Neural cell (in vitro differentiated cells): ENCODE measurements around the gene ZCCHC14. TPM values are rescaled to one million over a fixed set of nuclear protein-coding genes. Genes with fewer than 3 reads are reported as not detected.

Source experiments
- H2AFZ ChIP-seq: fragments of 200-600, 300-800 bp; sonication (generic), shearing (Covaris generic); 2 replicates; pipeline ENCODE4 v1.6.0; 2014; ENCODE audit warnings: low read depth, mild to moderate bottlenecking, antibody characterized with exemption, low read length, moderate library complexity
- H3F3A ChIP-seq: fragments of 200-600 bp; shearing (Covaris generic); 2 replicates; pipeline ENCODE4 v1.6.1; 2016; ENCODE audit warnings: mild to moderate bottlenecking, moderate library complexity, mixed read lengths, antibody characterized with exemption, low read length; ENCODE audit not compliant: insufficient read depth, poor library complexity, severe bottlenecking
- H3K27ac ChIP-seq: fragments of 200-600, 300-800 bp; sonication (generic), shearing (Covaris generic); 2 replicates; pipeline ENCODE4 v1.5.1; 2014; ENCODE audit warnings: mild to moderate bottlenecking, low read length, moderate library complexity
- H3K27me3 ChIP-seq: fragments of 300-800, 200-600 bp; sonication (generic), shearing (Covaris generic); 2 replicates; pipeline ENCODE4 v1.6.0; 2014; ENCODE audit warnings: mild to moderate bottlenecking, low read depth, low read length, moderate library complexity; ENCODE audit not compliant: insufficient read depth
- H3K36me3 ChIP-seq: fragments of 300-800, 200-600 bp; sonication (generic), shearing (Covaris generic); 2 replicates; pipeline ENCODE4 v1.5.1; 2014; ENCODE audit warnings: mild to moderate bottlenecking, antibody characterized with exemption, low read length, moderate library complexity; ENCODE audit not compliant: insufficient read depth
- H3K4me2 ChIP-seq: fragments of 300-800, 200-600 bp; sonication (generic), shearing (Covaris generic); 2 replicates; pipeline ENCODE4 v1.6.0; 2014; ENCODE audit warnings: mild to moderate bottlenecking, low read length
- H3K4me3 ChIP-seq: fragments of 300-800, 200-600 bp; sonication (generic), shearing (Covaris generic); 2 replicates; pipeline ENCODE4 v1.5.1; 2014; ENCODE audit warnings: mild to moderate bottlenecking, low read length, moderate library complexity
- H3K79me2 ChIP-seq: fragments of 200-600 bp; shearing (Covaris generic); replicated peaks from 2 replicates; pipeline ENCODE4 v1.6.0; 2014; ENCODE audit warnings: mild to moderate bottlenecking, low read length, moderate library complexity; ENCODE audit not compliant: insufficient read depth
- H3K9ac ChIP-seq: fragments of 300-800, 200-600 bp; sonication (generic), shearing (Covaris generic); 2 replicates; pipeline ENCODE4 v1.6.1; 2016; ENCODE audit warnings: mild to moderate bottlenecking, low read length, mixed read lengths
- H3K9me2 ChIP-seq: fragments of 200-600 bp; shearing (Covaris generic); 2 replicates; pipeline ENCODE4 v1.6.1; 2016; ENCODE audit warnings: mild to moderate bottlenecking, low read length, mixed read lengths; ENCODE audit not compliant: insufficient read depth
- H3K9me3 ChIP-seq: fragments of 200-600, 300-800 bp; sonication (generic), shearing (Covaris generic); 2 replicates; pipeline ENCODE4 v1.6.1; 2016; ENCODE audit warnings: mild to moderate bottlenecking, mixed run types, low read length, moderate library complexity, mixed read lengths
- H4K20me1 ChIP-seq: fragments of 200-600 bp; shearing (Covaris generic); 2 replicates; pipeline ENCODE4 v1.6.1; 2016; ENCODE audit warnings: mild to moderate bottlenecking, mixed run types; ENCODE audit not compliant: insufficient read depth
- EP300 ChIP-seq: fragments of 450-650 bp; conservative IDR thresholded peaks from 2 replicates; pipeline ENCODE4 v1.6.1; 2014; ENCODE audit warnings: antibody characterized with exemption, mild to moderate bottlenecking, moderate library complexity; ENCODE audit not compliant: poor library complexity, severe bottlenecking
- EZH2 ChIP-seq: fragments of 200-600, 300-800 bp; shearing (Covaris generic), sonication (generic); IDR thresholded peaks from 2 replicates; pipeline ENCODE4 v1.6.1; 2014; ENCODE audit warnings: antibody characterized with exemption, low read length, borderline replicate concordance, mild to moderate bottlenecking; ENCODE audit not compliant: insufficient read depth, poor library complexity, severe bottlenecking
- MXI1 ChIP-seq: fragments of 450-650 bp; conservative IDR thresholded peaks from 2 replicates; pipeline ENCODE4 v1.6.1; 2014; ENCODE audit warnings: antibody characterized with exemption, mild to moderate bottlenecking; ENCODE audit not compliant: poor library complexity, severe bottlenecking
- POLR2AphosphoS5 ChIP-seq: IDR thresholded peaks from 2 replicates; pipeline ENCODE4 v1.6.1; 2012
- RAD21 ChIP-seq: fragments of 450-650 bp; conservative IDR thresholded peaks from 2 replicates; pipeline ENCODE4 v1.6.1; 2014; ENCODE audit warnings: antibody characterized with exemption, mild to moderate bottlenecking, moderate library complexity
- SMC3 ChIP-seq: fragments of 450-650 bp; conservative IDR thresholded peaks from 2 replicates; pipeline ENCODE4 v1.6.1; 2014; ENCODE audit warnings: antibody characterized with exemption, mild to moderate bottlenecking, moderate library complexity; ENCODE audit not compliant: poor library complexity
- TAF1 ChIP-seq: IDR thresholded peaks from 2 replicates; pipeline ENCODE4 v1.6.1; 2012; ENCODE audit warnings: low read depth
- polyA minus RNA-seq: library from RNA; depleted of rRNA, polyadenylated mRNA; stranded (reverse); fragments of >200 nt; gene quantifications from 2 replicates; pipeline ENCODE4 v1.2.3, GENCODE V29; 2014
- polyA plus RNA-seq: library from polyadenylated mRNA; depleted of rRNA; stranded (reverse); fragments of >200 nt; gene quantifications from 2 replicates; pipeline ENCODE4 v1.2.3, GENCODE V29; 2014
- TF ChIP-seq, protein P1 (sequence below): IDR thresholded peaks from 2 replicates; pipeline ENCODE4 v1.6.1; 2012; ENCODE audit warnings: borderline replicate concordance
- TF ChIP-seq, protein P2 (sequence below): fragments of 450-650 bp; IDR thresholded peaks from 2 replicates; pipeline ENCODE4 v1.5.1; 2014; ENCODE audit warnings: antibody characterized with exemption, mild to moderate bottlenecking, moderate library complexity; ENCODE audit not compliant: poor library complexity, severe bottlenecking

ZCCHC14 gene
- 22.1 and 22.8 TPM in 2 replicates for polyA plus RNA-seq
- 39.2 and 46.3 TPM in 2 replicates for polyA minus RNA-seq

DNA sequence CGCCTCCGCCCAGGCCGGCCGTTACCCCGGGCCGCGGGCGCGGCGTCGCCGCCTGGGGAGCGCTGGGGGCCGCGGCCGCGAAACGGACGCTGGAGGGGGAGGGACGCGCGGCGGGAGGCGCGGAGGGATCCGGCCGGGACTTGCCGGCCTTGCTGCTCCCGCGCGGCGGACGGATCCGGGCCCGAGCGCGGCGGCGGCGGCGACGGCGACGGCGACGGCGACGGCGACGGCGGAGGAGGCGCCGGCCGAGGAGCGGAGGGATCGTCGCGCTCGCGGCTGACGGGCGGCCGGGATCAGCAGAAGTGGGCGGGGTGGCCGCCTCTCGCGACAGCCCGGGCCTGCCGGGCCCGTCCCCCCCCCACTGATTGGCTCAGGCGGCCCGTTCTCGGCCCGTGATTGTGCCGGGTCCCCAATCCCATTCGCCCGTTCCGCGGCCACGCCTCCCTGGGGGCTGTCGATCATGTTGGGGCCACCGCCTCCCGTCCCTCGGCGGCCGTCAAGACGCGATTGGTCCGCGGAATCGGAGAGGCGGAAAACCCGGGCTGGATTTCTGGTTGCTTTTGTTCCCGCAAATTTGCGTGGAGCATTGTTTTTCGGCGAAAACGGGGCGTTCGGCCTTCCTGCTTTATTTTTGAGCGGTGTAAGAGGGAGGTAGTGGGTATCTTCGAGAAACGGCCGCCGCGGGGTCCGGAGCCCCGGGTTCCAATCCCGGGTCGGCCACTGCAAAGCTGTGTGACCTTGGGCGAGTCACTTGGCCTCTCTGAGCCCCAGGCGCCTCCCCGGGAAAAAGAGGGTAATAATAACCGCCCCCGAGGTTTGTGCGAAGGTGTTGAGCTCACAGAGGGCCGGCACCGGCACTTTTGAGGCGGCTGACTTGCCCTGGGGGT, at the start of gene ZCCHC14:
Gene ZCCHC14, minus strand, starts transcription at position 304 of the 887 bp plus-strand sequence. CDS start 786 bp downstream, outside the sequence.
- peak within 1 kb of the TSS; percentile 9 for H3K4me2 ChIP-seq
- H3K9me2 ChIP-seq, result no peaks in the 10 kb centered on the region
- H3K27ac ChIP-seq, result peak within 1 kb of the TSS; percentile 76
- no peaks in the 10 kb centered on the region for H3K9me3 ChIP-seq
- H3K79me2 ChIP-seq, result peaks cover 36% of the 10 kb centered on the region
- H3K27me3 ChIP-seq, result no peaks in the 10 kb centered on the region
- peak within 1 kb of the TSS; percentile 68 for H3K9ac ChIP-seq
- TF ChIP-seq RAD21, result no peak
- TF ChIP-seq TAF1, result peak; percentile 37
- TF ChIP-seq EP300, result peak; percentile 72
- TF ChIP-seq, protein P1, sequence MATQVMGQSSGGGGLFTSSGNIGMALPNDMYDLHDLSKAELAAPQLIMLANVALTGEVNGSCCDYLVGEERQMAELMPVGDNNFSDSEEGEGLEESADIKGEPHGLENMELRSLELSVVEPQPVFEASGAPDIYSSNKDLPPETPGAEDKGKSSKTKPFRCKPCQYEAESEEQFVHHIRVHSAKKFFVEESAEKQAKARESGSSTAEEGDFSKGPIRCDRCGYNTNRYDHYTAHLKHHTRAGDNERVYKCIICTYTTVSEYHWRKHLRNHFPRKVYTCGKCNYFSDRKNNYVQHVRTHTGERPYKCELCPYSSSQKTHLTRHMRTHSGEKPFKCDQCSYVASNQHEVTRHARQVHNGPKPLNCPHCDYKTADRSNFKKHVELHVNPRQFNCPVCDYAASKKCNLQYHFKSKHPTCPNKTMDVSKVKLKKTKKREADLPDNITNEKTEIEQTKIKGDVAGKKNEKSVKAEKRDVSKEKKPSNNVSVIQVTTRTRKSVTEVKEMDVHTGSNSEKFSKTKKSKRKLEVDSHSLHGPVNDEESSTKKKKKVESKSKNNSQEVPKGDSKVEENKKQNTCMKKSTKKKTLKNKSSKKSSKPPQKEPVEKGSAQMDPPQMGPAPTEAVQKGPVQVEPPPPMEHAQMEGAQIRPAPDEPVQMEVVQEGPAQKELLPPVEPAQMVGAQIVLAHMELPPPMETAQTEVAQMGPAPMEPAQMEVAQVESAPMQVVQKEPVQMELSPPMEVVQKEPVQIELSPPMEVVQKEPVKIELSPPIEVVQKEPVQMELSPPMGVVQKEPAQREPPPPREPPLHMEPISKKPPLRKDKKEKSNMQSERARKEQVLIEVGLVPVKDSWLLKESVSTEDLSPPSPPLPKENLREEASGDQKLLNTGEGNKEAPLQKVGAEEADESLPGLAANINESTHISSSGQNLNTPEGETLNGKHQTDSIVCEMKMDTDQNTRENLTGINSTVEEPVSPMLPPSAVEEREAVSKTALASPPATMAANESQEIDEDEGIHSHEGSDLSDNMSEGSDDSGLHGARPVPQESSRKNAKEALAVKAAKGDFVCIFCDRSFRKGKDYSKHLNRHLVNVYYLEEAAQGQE, result peak; percentile 51
- TF ChIP-seq, protein P2, sequence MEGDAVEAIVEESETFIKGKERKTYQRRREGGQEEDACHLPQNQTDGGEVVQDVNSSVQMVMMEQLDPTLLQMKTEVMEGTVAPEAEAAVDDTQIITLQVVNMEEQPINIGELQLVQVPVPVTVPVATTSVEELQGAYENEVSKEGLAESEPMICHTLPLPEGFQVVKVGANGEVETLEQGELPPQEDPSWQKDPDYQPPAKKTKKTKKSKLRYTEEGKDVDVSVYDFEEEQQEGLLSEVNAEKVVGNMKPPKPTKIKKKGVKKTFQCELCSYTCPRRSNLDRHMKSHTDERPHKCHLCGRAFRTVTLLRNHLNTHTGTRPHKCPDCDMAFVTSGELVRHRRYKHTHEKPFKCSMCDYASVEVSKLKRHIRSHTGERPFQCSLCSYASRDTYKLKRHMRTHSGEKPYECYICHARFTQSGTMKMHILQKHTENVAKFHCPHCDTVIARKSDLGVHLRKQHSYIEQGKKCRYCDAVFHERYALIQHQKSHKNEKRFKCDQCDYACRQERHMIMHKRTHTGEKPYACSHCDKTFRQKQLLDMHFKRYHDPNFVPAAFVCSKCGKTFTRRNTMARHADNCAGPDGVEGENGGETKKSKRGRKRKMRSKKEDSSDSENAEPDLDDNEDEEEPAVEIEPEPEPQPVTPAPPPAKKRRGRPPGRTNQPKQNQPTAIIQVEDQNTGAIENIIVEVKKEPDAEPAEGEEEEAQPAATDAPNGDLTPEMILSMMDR, result no peak
- no peak for TF ChIP-seq EZH2
- peak; percentile 36 for TF ChIP-seq SMC3
- peak; percentile 80 for TF ChIP-seq POLR2AphosphoS5
- TF ChIP-seq MXI1, result peak; percentile 42
- H2AFZ ChIP-seq, result peak within 1 kb of the TSS; percentile 62
- no peaks in the 10 kb centered on the region for H3F3A ChIP-seq
- H4K20me1 ChIP-seq, result peaks cover 20% of the 10 kb centered on the region
- H3K36me3 ChIP-seq, result no peaks in the 10 kb centered on the region
- H3K4me3 ChIP-seq, result peak within 1 kb of the TSS; percentile 71

DNA sequence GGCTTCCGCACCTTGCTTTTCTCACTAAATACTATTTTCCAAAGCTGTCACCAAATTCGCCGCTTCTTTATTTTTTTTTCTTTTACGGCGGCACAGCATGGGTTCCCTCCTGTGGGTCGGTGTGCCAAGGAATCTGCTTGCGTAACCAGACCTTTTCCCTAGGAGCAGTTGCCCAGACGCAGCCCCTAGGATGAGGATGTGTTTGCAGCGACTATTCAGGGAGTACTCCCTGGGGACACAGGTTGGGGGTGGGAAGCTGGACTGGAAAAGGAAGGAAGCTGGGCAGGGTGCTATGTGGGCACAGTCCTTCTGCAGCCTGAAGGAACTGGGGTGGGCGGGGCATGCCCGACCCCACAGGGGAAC, 49.0 kb upstream of the ZCCHC14 start:
- H3K79me2 ChIP-seq, result no peaks in the 10 kb centered on the region
- H3K9me2 ChIP-seq, result no peaks in the 10 kb centered on the region
- TF ChIP-seq EP300 (no peak), POLR2AphosphoS5 (no peak)
- H3F3A ChIP-seq, result no peaks in the 10 kb centered on the region
- H4K20me1 ChIP-seq, result no peaks in the 10 kb centered on the region
- H2AFZ ChIP-seq, result no peak overlapping the region
- H3K27ac ChIP-seq, result peak overlapping the region; percentile 53
- no peaks in the 10 kb centered on the region for H3K27me3 ChIP-seq
- H3K36me3 ChIP-seq, result no peaks in the 10 kb centered on the region
- no peaks in the 10 kb centered on the region for H3K9me3 ChIP-seq
- H3K4me2 ChIP-seq, result no peak overlapping the region
- H3K4me3 ChIP-seq, result no peak overlapping the region
- peak overlapping the region; percentile 46 for H3K9ac ChIP-seq
